ENCODE results near the gene ANKRD44.
A peak's percentile ranks its signal among the peaks of the same experiment; 100 is the strongest.

Gene ANKRD44

DNA sequence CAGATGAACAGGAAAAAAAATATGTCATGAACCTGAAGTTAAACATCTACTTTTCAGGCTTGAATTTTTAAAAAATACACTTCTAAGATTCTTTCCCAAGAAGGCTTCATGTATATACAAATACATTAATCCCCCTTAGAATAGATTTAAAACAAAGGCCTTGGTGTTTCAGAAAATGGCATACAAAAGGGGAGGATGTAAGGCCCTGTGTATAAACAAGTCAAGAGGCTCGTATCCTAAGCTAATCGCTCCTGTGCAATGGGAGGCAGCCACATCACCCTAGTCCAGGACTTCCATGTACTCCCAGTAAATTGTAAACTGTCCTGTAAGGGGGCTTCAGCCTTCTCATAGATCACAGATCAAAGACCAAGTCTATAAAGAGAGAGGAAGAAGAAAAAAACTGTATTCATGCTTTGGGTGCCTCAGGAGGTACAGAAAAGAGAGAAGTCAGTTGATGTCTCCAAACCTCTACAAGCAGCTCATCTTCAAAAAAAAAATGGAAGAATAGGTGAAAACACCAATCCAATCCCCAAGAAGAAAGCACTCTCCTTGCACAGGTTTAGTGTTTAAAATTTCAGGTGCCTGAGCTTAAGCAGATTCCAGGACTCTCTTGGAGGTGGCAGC is 53.9 kb downstream of the ANKRD44 start:
- DNase-seq: no peak

DNA sequence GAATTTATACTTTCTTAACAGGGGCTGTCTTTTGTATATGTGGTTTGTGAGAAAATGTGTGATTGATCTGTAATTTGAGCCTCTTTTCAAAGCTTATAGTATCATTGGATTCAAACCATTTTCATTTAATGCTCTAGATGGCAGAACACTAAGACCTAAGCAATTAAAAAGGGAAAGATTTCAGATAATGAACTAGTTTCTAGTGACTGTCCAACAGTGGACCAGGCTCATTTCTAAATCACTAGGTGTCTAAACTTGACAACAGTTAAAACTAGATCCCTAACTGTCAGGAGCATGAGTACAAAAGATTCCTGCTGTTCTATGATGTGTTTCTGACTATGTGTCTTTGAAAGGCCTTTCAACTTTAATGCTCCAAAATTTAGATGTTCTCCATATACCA is 54.6 kb downstream of the ANKRD44 start:
- no peak for DNase-seq

DNA sequence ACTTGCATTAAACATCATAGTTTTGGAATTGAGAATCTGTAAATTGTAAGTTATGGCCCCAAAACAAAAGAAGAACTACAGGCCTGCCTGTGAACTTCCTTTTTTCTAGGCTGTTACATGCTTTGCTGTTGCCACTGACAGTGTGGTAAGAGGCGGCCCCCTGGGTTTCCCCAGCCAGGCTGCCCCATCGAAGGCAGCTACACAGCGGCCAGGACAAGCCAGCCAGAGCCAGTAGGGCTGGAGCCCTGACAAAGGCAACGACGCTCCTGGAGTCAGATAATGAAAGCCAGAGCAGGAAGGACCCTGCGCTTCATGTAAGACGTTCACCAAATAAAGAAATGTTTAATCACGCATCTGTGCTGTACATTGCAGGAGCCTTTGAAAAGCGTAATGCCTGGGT is 55.0 kb downstream of the ANKRD44 start:
- DNase-seq: peak; percentile 82

DNA sequence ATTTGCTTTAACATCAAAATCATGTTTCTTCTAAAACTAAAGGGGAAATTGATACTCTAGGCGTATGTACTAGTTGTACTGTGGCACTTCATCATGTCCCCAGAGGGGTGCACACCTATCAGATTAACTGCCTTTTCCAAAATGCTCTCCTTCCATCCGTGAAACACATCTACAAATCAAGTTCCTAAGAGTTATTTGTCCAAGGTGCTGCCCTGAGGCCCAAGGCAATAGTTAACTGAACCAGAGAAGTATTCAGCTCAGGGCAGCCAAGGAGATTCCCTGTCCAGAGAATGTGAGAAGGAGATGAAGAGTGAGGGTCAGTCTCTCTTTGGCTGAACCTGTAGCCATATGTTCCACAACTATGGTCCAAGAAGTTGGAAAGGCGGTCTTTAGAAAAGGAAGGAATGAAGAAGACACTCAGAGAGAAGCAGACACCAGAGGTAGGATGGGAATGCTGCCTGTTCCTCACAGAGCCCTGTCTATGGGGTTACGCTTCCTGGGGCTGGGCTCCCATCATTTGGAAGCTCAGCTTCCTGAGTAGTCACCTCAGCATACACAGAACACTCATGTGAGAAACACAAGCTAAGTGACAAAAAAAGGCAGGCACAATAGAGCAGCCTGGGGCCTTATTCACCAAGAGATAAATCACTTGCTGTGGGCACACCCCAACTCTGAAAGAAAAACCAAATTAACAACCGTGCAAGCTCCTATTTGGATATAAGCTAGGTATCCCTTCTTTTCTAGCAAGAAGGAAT is 55.6 kb downstream of the ANKRD44 start:
- DNase-seq: no peak

DNA sequence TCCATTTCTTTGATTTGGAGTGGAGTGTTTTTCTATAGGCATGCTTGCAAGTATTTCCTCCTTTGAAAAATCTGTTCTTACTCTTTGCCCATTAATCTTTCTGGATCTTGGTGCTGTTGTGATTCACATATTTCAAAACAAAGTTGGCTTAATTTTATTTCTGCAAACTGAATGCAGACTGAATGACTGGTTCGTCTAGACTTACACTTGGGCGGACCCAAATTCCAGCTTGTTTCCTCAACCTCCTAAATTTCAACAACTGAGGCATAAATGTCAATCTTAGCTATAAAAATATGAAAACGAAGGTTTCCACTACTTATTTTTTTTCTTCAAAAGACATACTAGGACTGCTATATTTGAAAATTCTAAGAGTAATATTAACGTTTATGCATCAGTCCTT is 59.0 kb downstream of the ANKRD44 start:
- no peak for DNase-seq

DNA sequence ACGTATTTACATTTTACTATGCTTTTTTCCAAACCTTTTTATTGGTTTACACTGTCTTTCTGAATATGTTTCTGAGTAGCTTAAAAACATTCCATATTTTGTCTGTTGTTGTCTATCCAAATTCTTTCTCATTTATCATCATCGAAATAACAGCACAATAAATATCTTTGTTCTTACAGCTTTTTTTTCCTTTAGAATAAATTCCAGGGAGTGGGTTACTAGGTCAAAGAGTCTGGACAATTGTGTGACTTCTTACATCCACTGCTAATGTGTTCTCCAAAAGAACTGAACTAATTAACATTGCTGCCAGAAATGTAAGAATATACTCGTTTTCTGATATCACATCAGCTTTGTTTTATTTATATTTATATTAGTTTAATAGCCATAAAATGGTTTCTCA is 59.4 kb downstream of the ANKRD44 start:
- no peak for DNase-seq

DNA sequence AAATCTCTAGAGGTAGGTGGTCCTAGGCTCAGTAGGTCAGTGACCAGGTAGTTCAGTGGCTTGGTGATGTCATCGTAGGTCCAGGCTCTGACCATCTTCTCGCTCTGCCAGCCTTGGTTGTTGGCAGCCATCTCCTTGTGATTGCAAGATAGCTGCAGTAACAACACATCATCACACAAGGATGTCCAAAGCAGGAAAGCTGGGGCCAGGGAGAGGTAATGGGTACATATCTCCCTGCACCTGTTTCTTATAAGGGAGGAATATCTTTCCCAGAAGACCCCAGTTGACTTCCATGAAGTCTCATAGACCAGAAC is 60.5 kb downstream of the ANKRD44 start:
- no peak for DNase-seq

DNA sequence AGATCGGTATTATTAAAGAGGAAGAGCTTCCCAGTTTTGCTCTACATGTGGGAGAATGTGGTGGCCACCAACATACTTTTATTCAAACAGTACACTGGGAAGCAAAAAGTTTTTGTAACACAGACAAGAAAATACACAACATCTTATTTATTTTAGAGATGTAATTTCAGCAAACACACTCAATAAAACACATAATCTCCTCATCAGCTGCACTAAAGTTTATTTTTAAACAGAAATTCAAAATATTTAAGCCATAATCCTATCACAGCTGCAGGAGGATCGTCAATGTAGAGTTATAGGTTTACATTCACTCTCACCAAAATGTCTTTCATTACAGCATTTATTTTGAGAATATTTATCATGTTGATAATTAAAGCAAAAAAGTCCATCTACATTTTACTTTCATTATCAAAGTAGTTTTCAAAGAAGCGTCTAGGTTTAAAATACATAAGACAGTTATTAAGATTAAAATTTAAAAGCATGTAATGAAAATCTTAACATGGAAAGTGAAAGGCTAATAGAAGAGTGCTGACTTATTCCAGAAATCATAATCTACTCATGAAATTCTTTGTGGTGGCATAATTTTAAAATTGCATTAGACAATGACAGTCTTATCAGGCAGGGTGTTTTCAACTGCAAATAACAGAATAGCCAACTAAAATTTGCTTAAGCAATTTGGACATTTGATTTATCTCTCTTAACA is 61.0 kb downstream of the ANKRD44 start:
- no peak for DNase-seq

DNA sequence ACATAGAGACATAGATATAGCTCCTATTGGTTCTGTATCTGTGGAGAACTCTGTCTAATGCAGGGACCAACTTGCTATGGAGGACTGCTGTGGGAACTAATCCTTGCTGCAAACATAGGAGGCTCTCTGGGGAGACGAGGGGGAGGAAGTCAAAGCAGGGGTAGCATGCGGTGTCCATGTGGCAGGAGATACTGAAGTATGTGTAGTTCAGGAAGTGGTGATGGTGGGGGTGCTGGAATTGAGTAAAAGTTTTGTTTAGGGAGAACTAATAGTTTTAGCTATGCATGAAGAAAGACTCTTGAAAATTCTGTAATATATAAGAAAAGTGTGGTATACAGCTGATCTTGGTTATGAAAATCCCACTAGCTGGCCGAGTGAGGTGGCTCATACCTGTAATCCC is 62.0 kb downstream of the ANKRD44 start:
- DNase-seq: no peak

DNA sequence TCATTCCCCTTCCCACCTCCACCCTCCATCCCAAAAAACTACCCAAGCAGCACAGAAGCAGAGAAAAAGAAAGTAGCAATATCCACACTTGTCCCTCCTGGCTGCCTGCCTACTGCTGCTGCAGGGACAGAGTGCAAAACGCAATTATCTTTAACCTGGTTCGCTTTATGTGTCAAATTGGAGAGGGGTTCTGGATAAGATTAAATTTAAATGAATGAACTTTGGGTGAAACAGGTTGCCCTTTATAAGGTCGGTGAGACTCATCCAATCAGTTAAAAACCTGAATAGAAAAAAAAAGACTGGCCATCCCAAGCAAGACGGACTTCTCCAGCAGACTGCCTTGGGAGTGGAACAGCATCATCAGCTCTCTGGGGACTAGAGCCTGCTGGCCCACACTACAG is 62.6 kb downstream of the ANKRD44 start:
- DNase-seq: no peak

DNA sequence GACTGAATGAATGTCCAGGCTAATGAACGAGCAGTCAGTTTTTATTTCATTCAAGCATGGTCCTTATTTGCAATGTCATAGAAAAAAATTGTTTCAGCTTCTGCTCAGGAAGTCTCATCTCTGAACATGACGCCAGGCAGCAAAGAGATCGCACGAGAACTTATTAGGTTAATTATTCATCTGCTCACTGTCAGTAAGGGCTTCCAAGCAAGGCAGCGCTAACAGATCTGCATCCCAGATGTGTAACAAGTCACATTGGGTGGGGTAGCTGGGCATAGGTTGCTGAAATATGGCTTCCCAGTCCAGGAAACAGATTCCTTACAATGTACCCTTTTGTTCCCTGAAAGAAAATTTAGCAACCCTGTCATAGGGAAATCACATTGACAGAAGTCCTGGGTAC is 63.5 kb downstream of the ANKRD44 start:
- no peak for DNase-seq

DNA sequence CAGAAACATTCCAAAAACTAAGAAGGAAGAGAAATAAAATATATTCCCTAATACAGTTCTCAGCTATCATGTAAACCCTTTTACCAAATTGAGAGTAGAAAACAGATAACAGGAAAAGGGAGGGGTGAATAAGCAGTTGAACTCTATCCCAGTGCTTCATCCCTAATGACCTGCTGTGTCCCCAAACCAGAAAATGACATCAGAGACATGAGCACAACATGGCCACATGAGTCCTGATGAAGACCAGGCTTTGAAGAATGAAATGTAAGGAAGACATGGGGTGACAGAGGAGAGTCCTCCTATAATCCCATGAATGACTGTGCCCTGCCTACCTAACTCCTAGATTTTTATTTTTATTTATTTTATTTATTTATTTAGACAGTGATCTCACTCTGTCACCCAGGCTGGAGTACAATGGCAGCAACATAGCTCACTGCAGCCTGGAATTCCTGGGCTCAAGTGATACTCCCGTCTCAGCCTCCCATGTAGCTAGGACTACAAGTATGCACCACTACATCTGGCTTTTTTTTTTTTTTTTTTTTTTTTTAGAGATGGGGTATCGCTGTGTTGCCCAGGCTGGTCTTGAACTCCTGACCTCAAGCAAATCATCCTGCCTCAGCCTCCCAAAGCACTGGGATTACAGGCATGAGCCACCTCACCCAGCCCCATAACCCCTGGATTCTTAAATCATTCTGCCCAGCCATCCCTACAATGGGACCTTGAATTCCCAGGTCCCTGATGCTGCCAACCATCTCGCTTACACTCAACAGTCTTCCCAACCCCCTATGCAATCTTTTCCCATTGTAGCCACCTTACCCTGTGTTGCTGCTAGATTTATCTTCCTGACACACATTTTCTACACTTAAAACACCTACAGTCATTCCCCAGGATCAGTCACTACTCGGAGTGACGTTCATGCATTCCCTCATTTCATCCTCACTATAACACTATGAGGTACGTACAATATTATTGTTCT is 64.5 kb downstream of the ANKRD44 start:
- no peak for DNase-seq

DNA sequence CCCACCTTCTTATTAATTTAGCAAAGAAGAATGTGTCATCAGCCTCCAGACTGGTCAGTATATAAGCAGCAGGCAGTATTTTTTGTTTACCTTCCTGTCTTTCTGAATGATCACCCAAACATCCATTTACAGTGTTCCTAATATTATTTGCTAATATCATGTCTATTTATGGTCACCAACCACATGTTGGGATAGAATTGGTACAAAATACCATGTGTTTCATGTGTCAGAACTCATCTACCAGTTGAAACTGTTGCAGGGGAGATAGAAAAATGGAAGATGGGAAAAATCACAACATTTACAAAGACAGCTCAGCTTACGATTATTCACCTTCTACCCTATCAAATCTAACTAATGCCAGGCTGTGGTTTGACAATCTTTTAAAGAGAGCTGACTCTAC is 66.2 kb downstream of the ANKRD44 start:
- DNase-seq: no peak

DNA sequence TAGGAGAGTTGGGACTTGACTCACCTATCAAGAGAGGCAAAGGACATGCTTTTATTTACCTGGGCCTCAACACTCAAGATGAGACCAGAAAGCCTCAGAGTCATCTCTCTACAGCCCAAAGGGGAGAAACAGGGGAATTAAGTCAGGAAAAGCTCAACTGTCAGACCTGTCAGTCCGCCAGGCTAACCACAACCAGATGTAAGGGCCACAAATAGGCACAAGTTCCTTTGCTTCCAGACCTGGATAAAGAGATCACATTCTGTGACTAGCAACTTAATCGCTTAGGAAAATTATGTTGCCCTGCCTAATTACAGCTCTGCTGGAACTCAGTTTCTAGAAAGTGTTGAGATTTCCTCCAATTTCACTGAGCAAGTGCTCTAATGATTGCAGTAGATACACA is 67.9 kb downstream of the ANKRD44 start:
- DNase-seq: no peak

DNA sequence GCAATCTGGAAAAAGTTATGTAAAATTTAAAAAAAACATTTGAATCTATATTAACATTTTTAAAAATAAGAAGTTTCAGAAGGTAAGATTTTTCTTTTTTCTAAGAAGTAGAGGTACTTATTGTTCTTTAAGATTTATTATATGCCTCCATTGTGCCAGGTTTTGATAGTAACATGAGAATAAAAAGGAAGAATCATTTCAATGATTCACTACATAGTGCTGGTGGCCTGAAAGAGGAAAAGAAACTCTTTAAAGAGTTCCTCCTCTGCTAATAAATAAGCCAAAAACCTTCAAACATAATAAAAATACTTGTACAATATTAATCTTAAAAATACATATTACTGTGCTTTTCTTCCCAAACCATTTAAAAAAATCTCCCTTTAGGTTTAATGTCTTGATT is 69.0 kb downstream of the ANKRD44 start:
- no peak for DNase-seq

DNA sequence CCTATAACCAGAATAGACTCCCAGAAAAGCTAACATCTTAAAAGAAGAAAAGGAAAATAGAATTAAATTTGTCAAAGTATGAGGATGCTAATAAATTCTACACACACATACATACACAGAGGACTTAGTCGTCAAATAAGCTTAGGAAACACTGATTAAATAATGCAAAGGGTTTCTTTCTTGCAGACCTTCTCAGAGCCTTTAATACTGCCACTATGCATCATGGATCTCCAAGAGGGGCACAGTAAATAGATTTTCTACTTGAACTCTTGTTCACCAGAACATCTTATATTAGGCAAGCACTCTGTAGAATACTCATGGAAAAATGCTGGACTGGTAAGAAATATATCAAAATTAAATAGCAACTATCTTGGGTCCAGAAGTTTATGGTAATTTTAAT is 69.4 kb downstream of the ANKRD44 start:
- no peak for DNase-seq

DNA sequence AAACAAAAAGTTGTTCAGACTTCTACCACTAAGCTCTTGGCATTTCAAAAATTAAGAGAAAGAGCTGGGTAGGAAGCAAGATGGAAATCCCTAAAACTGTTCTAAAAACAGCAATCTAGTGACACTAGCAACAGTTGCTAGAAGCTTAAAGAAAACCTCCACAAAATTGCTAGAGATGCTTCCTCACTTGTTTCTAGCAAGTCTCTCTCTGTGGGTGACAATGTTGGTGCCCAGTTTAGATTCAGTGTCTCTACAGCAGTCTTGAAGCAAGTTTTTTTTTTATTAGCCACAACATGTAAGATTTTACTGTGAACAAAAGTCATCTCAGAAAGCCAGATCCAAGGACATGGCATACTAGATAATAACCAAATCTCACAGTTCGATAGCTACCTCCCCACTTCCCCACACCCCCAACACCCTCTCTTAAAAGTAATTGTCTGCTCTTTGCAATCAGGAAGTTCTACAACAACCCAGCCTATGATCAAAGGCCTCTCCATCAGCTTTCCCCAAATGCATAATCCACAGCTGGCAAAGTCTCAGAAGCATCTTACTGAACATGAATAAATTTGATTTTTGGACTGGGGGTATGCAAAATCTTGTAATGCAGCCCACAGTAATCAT is 70.0 kb downstream of the ANKRD44 start:
- DNase-seq: no peak

DNA sequence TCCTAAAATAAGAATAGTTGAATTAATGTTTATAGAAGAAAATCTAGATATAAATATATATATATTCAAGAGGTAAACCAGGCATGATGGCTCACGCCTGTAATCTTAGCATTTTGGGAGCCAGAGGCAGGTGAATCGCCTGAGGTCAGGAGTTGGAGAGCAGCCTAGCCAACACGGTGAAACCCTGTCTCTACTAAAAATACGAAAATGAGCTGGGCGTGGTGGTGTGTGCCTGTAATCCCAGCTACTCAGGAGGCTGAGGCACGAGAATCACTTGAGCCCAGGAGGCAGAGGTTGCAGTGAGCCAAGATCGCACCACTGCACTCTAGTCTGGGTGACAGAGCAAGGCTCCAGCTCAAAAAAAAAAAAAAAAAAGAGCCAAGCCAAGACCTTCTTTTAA is 70.6 kb downstream of the ANKRD44 start:
- peak; percentile 39 for DNase-seq

DNA sequence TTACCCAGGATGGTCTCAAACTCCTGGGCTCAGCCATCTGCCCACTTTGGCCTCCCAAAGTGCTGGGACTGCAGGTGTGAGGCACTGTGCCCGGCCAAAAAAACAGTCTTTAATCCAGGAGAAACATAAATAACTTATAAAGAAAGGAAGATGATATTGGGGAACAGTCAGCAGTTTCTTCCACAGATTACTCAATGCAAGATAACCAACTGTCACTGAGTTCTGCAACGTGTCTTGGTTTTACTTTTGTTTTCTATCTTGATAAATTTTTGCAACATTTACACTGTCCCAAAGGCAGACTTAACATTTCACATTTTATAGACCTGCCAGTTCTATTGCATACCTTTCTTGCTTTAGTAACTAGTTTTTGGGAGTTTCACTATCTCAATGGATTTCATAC is 71.1 kb downstream of the ANKRD44 start:
- DNase-seq: no peak

DNA sequence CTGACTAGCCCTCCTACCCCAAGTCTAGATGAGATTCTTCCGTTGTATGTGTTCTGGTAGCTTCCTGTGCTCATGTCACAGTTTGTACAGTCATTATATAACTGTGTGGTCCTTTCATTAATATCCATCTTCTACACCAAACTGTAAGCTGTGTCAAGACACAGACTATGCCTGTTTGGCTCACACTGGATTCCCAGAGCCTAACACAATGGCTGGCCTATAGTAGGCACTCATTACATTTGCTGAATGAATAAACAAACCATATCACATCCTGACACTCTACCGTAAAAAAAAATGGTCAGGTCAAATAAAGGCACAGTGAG is 72.6 kb downstream of the ANKRD44 start:
- DNase-seq: no peak

DNA sequence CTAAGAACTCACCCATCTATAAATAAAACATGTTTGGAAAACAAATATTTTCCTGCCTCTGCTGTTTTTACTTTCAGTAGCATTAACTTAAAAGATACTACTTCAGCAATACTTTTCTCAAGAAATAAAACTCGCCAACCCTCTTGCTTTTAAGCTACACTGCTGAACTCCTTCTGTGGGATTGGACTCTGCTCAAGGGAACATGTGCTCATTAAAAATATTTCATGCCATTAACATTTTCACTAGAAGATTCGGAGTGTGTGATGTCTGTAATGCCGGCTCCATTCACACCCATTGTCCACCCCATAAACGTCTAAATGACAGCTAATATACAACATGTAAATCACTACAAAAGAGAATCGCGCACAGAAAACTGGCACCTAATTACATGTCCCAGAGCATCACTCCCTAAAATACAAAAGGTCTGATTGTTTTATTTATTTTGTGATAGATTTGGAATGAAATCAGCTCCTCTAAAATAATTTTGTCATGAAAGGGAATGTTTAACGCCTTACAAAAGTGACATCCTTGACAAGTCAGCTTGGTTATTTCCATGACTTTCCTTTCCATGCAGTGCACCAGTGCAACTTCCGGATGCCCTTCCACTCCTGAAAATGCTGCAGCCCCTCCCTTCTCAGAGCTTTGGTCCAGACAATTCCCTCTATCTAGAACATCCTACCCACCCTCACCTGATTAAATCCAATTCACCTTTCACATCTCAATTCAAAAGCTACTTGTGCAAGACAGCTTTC is 73.1 kb downstream of the ANKRD44 start:
- DNase-seq: no peak

DNA sequence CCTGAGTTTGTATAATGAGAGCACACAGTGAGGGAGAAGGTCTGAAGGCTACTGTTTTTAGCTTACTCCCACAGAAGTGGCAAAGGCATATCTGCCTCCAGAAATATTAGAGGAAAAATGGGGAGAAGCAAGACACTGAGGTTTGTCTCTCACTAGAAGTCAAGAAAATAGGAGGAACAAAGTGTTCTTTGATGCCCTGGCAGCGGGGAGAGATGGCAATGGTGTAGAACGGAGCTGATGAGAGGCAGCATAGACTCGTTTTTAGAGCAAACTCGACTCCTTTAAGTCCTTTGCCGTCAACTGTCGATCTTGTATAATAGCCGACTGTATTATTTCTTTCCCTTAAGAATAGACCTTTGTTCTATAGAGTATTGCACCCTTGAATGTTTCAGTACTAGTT is 73.8 kb downstream of the ANKRD44 start:
- no peak for DNase-seq
